HG02885 (cell line): ENCODE measurements around the gene MAN1C1.
"Not testable (repeated sequence)": the region's sequence is repeated elsewhere in the genome, so short reads cannot be mapped to it uniquely, and the experiment has no call there.

Experiments used
- ATAC-seq: cut with Tn5 transposase; IDR thresholded peaks from one replicate; pipeline ENCODE4 v1.9.1; 2021; ENCODE audit warnings: mild to moderate bottlenecking; ENCODE audit not compliant: unreplicated experiment, poor library complexity

MAN1C1 gene

GRCh38 chr1:25691211-25691610 is 74.6 kb downstream of the MAN1C1 start:
- ATAC-seq = no peak

GRCh38 chr1:25692560-25692959 is 76.0 kb downstream of the MAN1C1 start:
- ATAC-seq = no peak

- ATAC-seq = no peak
These were observed 77.8 kb downstream of the MAN1C1 start for GRCh38 chr1:25694167-25695007.

- no peak for ATAC-seq
These were observed 78.6 kb downstream of the MAN1C1 start for GRCh38 chr1:25695090-25695770.

- ATAC-seq = no peak
These were observed 79.2 kb downstream of the MAN1C1 start for GRCh38 chr1:25695771-25696311.

GRCh38 chr1:25696643-25697042 is 80.1 kb downstream of the MAN1C1 start:
- not testable (repeated sequence) for ATAC-seq

- ATAC-seq = no peak
These were observed 81.0 kb downstream of the MAN1C1 start for GRCh38 chr1:25697435-25698217.

GRCh38 chr1:25698252-25698651 is 81.7 kb downstream of the MAN1C1 start:
- ATAC-seq = no peak

GRCh38 chr1:25699059-25699458 is 82.5 kb downstream of the MAN1C1 start:
- not testable (repeated sequence) for ATAC-seq

GRCh38 chr1:25699500-25700143 is 83.0 kb downstream of the MAN1C1 start:
- no peak for ATAC-seq

- no peak for ATAC-seq
These were observed 83.5 kb downstream of the MAN1C1 start for GRCh38 chr1:25700144-25700523.

GRCh38 chr1:25700626-25701025 is 84.0 kb downstream of the MAN1C1 start:
- ATAC-seq = no peak

- no peak for ATAC-seq
These were observed 84.6 kb downstream of the MAN1C1 start for GRCh38 chr1:25701030-25701785.

- no peak for ATAC-seq
These were observed 85.6 kb downstream of the MAN1C1 start for GRCh38 chr1:25702101-25702775.

- ATAC-seq = no peak
These were observed 86.5 kb downstream of the MAN1C1 start for GRCh38 chr1:25703041-25703440.

- ATAC-seq = no peak
These were observed 87.2 kb downstream of the MAN1C1 start for GRCh38 chr1:25703671-25704266.

GRCh38 chr1:25704267-25704691 is 87.7 kb downstream of the MAN1C1 start:
- ATAC-seq = no peak

GRCh38 chr1:25705699-25706098 is 89.1 kb downstream of the MAN1C1 start:
- no peak for ATAC-seq
